ENCODE data around the gene EPSTI1. TPM values are rescaled to one million over a fixed set of nuclear protein-coding genes. Genes with fewer than 3 reads are reported as not detected.

EPSTI1 gene
- total RNA-seq, 1 experiment from 2014 or later: 0.69 TPM

DNA sequence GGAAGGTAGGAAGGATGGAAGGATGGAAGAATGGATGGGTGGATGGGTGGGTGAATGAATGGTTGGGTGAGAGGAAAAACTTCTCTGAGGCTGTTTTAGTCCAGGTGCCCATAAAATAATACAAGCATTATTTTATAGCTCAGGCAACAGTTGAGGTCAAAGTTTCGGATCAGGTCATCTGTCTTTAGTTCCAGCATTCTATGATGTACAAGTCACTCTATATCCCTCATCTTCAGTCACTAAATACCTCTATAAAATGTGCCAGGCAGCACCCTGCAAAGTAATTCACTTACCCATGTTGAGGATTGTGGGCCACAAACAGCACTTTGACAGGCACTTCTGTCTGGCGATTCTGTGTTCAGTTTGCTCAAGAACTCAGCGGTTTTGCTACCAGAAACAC, 66.0 kb downstream of the EPSTI1 start:
- in situ Hi-C loops (cut with HindIII; ENCODE audit: low pct_unique_long_range_greater_than_20kb, low sequenced_read_pairs) (no loop called here), intact Hi-C loops (cut with micrococcal nuclease; ENCODE audit: unreplicated experiment) (no loop called here)
- DNase-seq (ENCODE audit: low read depth, low spot score) (no peak), ATAC-seq (no peak)
- BruUV-seq (replicated peaks): no TSS peak
- TF ChIP-seq TCF7L2 (IDR thresholded peaks at IDR 0.05; ENCODE audit: low read depth, low read length): no peak
- TF ChIP-seq, protein P1, sequence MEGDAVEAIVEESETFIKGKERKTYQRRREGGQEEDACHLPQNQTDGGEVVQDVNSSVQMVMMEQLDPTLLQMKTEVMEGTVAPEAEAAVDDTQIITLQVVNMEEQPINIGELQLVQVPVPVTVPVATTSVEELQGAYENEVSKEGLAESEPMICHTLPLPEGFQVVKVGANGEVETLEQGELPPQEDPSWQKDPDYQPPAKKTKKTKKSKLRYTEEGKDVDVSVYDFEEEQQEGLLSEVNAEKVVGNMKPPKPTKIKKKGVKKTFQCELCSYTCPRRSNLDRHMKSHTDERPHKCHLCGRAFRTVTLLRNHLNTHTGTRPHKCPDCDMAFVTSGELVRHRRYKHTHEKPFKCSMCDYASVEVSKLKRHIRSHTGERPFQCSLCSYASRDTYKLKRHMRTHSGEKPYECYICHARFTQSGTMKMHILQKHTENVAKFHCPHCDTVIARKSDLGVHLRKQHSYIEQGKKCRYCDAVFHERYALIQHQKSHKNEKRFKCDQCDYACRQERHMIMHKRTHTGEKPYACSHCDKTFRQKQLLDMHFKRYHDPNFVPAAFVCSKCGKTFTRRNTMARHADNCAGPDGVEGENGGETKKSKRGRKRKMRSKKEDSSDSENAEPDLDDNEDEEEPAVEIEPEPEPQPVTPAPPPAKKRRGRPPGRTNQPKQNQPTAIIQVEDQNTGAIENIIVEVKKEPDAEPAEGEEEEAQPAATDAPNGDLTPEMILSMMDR (IDR thresholded peaks at IDR 0.05): no peak
- TF ChIP-seq, protein P2, sequence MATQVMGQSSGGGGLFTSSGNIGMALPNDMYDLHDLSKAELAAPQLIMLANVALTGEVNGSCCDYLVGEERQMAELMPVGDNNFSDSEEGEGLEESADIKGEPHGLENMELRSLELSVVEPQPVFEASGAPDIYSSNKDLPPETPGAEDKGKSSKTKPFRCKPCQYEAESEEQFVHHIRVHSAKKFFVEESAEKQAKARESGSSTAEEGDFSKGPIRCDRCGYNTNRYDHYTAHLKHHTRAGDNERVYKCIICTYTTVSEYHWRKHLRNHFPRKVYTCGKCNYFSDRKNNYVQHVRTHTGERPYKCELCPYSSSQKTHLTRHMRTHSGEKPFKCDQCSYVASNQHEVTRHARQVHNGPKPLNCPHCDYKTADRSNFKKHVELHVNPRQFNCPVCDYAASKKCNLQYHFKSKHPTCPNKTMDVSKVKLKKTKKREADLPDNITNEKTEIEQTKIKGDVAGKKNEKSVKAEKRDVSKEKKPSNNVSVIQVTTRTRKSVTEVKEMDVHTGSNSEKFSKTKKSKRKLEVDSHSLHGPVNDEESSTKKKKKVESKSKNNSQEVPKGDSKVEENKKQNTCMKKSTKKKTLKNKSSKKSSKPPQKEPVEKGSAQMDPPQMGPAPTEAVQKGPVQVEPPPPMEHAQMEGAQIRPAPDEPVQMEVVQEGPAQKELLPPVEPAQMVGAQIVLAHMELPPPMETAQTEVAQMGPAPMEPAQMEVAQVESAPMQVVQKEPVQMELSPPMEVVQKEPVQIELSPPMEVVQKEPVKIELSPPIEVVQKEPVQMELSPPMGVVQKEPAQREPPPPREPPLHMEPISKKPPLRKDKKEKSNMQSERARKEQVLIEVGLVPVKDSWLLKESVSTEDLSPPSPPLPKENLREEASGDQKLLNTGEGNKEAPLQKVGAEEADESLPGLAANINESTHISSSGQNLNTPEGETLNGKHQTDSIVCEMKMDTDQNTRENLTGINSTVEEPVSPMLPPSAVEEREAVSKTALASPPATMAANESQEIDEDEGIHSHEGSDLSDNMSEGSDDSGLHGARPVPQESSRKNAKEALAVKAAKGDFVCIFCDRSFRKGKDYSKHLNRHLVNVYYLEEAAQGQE (IDR thresholded peaks at IDR 0.05; ENCODE audit: insufficient read depth in 1 of 2, low read depth in 2 of 2, low read length in 1 of 2): no peak
- ChIA-PET POLR2A (no interaction called here), CTCF (no interaction called here)
- H3K36me3 ChIP-seq (ENCODE audit: control insufficient read depth, insufficient read depth, low read length): no peaks in the 10 kb centered on the region
- no peak overlapping the region for H3K4me3 ChIP-seq (ENCODE audit: low read depth in 2 of 2, low read length in 2 of 2)
- H3K27me3 ChIP-seq (ENCODE audit: control insufficient read depth, insufficient read depth, low read length): no peaks in the 10 kb centered on the region
- H3K4me1 ChIP-seq (ENCODE audit: control insufficient read depth, insufficient read depth, low read length): no peaks in the 10 kb centered on the region
- H3K27ac ChIP-seq (ENCODE audit: low read length): no peak overlapping the region
- no peaks in the 10 kb centered on the region for H3K9me3 ChIP-seq (ENCODE audit: control insufficient read depth, insufficient read depth, low read depth, low read length)

DNA sequence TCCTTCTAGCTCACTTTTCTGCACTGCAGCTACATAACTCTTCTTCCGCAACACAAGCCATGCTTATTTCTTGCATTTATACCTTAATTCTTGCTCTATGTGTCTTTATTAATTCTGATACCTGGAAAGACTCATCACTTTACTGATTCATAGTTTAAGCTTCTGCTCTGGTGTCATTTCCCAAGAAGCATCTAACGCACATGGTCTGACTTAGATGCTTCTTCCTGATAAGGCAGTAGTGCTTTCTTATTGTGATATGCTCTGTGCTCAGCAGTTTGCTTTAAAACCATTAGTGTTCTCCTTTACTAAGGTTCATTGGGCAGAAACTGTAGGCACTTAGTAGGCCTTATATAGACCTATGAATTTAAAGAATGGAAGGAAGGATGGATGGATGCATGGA, 66.4 kb downstream of the EPSTI1 start:
- in situ Hi-C loops (cut with HindIII; ENCODE audit: low pct_unique_long_range_greater_than_20kb, low sequenced_read_pairs): no loop called here
- ATAC-seq (no peak), DNase-seq (ENCODE audit: low read depth, low spot score) (no peak)
- Histone ChIP-seq H3K27me3 (ENCODE audit: control insufficient read depth, insufficient read depth, low read length) (no peaks in the 10 kb centered on the region), H3K4me1 (ENCODE audit: control insufficient read depth, insufficient read depth, low read length) (no peaks in the 10 kb centered on the region), H3K9me3 (ENCODE audit: control insufficient read depth, insufficient read depth, low read depth, low read length) (no peaks in the 10 kb centered on the region), H3K4me3 (ENCODE audit: low read depth in 2 of 2, low read length in 2 of 2) (no peak overlapping the region), H3K27ac (ENCODE audit: low read length) (no peak overlapping the region), H3K36me3 (ENCODE audit: control insufficient read depth, insufficient read depth, low read length) (no peaks in the 10 kb centered on the region)
- no peak for TF ChIP-seq POLR2AphosphoS5 (IDR thresholded peaks at IDR 0.05; ENCODE audit: low read depth, low read length)
- TF ChIP-seq SIN3A (IDR thresholded peaks at IDR 0.05; ENCODE audit: borderline replicate concordance, insufficient read depth, low read depth, low read length): no peak
- TF ChIP-seq, protein P1 (IDR thresholded peaks at IDR 0.05): no peak
- TF ChIP-seq, protein P2 (IDR thresholded peaks at IDR 0.05; ENCODE audit: insufficient read depth in 1 of 2, low read depth in 2 of 2, low read length in 1 of 2): no peak
- TF ChIP-seq TCF7L2 (IDR thresholded peaks at IDR 0.05; ENCODE audit: low read depth, low read length): no peak
- intact Hi-C loops (cut with micrococcal nuclease; ENCODE audit: unreplicated experiment): no loop called here
- CTCF ChIA-PET: no interaction called here
- POLR2A ChIA-PET: no interaction called here
- no TSS peak for BruUV-seq (replicated peaks)
